Limb (tissue), 2 donors: ENCODE data around the gene TRIM54.
"Not testable (repeated sequence)": the region's sequence is repeated elsewhere in the genome, so short reads cannot be mapped to it uniquely, and the experiment has no call there.

Experiments
- DNase-seq, 2 donors: peaks; one replicate each; pipeline ENCODE4 v3.0.0-alpha.2; 2016; ENCODE audit errors: extremely low spot score in 2 of 2

TRIM54 gene

DNA sequence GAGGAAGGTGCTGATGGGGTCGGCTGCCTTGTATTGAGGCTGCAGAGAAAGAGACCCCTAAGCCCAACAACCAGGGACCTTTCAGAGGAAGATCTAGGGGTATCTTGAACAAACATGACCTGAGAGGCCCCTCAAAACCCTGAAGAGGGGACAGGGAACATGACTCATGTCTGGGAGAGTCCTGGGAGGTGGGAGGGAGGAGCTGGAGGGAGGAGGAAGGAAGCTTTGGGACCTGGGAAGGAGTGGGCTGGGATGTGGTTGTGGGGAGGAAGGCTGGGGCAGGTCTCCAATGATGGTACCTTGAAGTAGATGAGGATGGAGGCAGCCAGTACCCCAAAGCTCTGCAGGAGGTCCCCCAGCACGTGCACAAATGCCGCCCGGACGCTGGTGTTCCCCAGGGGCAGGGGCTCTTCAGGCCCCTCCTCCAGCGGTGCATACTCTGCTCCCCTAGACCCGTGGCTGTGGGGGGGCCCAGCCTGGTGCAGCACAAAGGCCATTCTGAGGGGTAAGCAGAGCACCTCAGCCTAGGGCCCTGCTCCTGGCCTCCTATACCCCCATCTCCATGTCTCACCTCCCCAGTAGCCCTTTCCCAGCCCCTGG, 25.3 kb upstream of the TRIM54 start:
- no peak for DNase-seq

DNA sequence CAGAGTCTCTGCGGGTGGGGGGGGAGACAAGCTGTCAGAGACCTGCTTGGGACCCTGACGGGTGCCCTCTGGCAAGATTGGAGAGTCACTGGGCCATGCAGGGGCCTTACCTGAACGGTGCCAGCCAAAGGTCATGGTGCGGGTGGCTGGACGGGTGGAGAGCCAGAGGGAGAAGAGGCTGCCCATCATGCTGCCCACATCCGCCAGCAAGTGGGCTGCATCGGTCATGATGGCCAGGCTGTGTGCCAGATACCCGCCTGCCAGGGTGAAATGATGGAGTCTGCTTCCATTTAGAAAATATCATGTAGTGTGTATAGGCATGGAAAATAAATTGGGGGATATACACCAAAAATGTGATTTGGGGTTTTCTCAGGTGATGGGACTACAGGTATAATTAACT, 24.2 kb upstream of the TRIM54 start:
- no peak for DNase-seq

DNA sequence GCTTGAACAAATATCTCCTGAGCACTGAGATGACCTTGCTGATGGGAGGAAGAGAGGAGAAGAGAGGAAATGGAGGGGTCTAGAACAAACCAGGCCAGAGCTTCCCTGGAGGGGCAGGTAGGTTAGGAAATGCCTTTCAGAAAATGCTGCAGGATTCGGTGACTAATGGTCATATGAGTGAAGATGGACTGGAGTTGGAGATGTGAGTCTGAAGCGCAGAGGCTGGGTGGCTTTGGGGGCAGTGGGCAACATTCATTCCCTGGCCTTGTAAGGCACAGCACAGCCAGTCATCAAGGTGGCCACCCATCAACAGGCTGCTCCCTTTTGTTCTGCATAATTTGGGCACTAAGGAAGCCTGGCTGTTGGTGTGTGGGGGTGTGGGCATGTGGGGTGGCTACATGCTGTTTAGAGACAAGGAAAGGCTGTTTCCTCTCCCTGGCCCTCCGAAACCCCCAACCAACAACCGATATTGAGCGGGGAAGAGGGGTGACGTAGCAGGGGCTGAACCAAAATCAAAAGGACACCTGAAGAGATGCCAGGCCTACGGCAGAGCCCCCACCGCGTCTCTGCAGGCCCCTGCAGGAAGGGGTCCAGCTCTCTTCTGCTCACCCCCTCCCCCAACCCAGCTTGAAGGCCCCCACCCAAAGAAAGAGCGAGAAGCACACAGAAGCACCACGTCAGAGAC, 20.8 kb upstream of the TRIM54 start:
- DNase-seq = no peak

- no peak for DNase-seq
Measured at GRCh38 chr2:27261926-27262298, 20.3 kb upstream of the TRIM54 start.

DNA sequence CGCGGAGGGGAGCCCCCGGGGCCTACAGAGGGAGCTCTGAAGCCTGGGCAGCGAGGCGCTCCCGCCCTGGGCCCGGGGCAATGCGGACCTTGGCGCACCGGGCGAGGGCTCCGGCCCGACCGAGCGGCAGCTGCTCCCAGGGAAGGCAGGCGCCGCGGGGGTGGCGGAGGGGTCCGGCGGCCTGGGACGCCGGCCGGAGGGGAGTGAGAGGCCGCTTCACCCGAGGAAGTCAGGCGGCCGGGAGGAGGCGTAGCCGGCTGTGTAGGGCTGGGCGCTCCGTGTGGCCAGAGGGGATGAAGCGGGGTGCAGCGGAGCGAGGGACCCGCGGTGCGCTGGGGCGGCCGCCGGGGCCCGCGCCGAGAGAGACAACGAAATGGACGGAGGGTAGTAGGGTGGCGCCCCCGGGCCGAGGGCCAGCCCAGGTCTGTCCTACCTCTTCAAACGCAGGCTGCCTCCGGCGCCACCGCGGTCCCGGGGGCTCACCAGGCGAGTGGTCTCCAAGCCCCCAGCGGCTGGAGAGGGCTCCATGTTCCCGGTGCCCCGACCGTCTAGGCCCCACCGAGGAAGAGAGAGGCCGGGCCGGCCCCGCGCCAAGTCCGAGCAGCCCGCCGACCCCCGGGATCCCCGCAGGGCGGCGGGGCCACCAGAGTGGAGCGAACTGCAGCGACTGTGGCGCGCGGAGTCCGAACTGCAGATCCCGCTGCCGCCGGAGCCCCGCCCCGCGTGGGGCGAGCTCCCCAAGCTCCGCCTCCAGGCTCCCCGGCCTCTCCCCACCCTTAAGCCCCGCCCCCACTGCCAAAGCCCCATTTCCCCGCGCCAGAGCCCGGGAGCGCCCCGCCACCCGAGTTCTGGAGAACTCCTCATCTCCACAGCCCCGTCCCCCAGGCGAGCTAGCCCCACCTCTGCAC, 19.6 kb upstream of the TRIM54 start, which contains the start of gene SLC30A3:
SLC30A3 (minus strand) TSS at position 669 of the 908 bp plus-strand sequence; CDS start at position 528, 141 bp downstream.
- peak; percentile 25 to 78 for DNase-seq

DNA sequence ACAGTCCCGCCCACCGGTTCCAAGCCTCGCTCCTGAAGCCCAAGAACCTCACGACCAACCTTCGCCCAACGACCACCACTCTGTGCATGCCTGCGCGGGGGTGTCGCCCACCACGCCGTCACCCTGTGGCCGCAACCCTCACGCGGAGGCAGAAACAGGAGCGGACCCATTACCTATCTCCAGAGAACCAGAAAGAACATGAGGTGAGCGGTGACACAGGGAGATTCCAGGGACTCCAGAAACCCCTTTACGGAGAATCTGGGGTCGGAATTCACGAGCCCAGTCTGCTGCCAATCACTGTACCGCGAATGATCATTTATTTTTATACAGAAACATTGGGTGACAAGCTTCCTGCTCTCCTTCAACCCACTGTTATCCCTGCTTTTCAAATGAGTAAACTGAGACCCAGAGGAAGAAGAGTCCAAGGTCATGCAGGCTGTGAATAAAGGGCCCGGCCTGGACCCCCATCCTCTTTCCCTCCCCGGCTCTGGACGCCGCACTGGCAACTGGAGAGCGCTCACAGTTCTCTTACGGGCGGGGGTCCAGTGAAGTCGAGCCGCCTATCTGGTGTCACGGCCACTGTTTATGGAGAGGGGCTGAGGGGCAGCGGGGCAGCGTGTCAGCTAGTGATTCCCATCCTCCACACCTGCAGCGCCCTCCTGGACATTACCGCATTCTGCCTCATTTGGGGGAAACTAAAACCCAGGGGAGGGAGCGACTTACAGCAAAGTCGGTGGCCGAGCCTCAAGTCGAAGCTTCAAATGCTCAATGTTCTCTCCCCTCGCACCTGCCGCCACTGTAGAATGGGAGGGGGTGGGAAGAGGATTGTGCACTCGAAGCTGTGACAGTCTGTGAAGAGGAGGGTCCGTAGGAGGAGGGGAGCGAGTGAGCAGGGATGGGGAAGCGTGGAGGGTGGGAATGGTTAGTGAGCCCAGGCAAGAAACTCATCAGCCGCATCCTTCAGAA, 18.7 kb upstream of the TRIM54 start:
- no peak for DNase-seq

- no peak for DNase-seq
Measured at GRCh38 chr2:27264253-27264752, 17.9 kb upstream of the TRIM54 start.

- DNase-seq = peak; percentile 48 to 79
Measured at GRCh38 chr2:27264753-27265535, 17.3 kb upstream of the TRIM54 start.

- no peak for DNase-seq
Measured at GRCh38 chr2:27265536-27265870, 16.7 kb upstream of the TRIM54 start.

DNA sequence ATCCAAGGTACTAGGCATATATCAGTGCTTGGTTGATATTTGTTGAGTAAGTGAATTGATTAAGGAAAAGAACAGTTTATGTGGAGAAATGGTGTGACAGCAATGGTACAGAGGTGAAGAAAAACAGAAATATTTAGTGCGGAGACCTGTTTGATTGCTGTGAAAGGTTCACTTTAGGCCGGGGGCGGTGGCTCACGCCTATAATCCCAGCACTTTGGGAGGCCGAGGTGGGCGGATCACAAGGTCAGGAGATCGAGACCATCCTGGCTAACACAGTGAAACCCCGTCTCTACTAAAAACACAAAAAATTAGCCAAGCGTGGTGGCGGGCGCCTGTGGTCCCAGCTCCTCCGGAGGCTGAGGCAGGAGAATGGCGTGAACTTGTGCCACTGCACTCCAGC, 13.9 kb upstream of the TRIM54 start:
- DNase-seq = not testable (repeated sequence)

DNA sequence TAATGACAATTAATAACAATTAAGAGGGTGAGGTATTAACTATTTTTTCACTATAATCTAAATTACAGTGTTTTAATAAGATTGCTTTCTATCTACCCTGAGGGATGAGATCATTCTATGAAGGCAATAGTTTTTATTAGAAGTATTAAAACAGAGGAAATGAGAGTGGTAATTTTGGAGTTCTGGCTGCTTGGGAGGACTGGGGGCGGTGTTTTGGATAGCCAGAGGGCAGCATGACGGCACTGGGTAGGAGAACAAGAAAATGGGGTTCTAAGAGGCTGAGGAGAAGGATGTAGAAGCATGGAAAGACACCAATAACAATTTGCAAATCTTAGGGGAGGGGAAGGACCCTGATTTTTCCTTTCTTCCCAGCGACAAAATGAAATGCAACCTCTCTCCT, 12.1 kb upstream of the TRIM54 start:
- DNase-seq = no peak

- DNase-seq = no peak
Measured at GRCh38 chr2:27270670-27271069, 11.6 kb upstream of the TRIM54 start.

- DNase-seq = no peak
Measured at GRCh38 chr2:27271631-27272340, 10.4 kb upstream of the TRIM54 start.

- DNase-seq = not testable (repeated sequence)
Measured at GRCh38 chr2:27272537-27273522, 9.4 kb upstream of the TRIM54 start.

- DNase-seq = no peak
Measured at GRCh38 chr2:27275211-27276150, 6.7 kb upstream of the TRIM54 start, which contains the start of gene DNAJC5G. TSS of gene DNAJC5G (plus strand) at chr2:27275433. CDS start at chr2:27276729, 1,296 bp downstream.

- DNase-seq = no peak
Measured at GRCh38 chr2:27278010-27278409, 4.2 kb upstream of the TRIM54 start.

- no peak for DNase-seq
Measured at GRCh38 chr2:27280826-27281225, 1.4 kb upstream of the TRIM54 start.
